Natural killer cell (primary cell): ENCODE measurements around the gene MRPL36. TPM values are rescaled to one million over a fixed set of nuclear protein-coding genes. Genes with fewer than 3 reads are reported as not detected.

Experiments used
- ATAC-seq, 3 donors: fragments of 150-1000 bp in 2 of 3; fragments of 200-7000 bp in 1 of 3; cut with Tn5 transposase; 1 replicate in 1 of 3; 2 replicates in 2 of 3; pipeline ENCODE4 v1.10.0; 2021; ENCODE audit warnings: mild to moderate bottlenecking in 2 of 3, moderate library complexity in 2 of 3
- DNase-seq, 2 donors: peaks; one replicate each; pipeline versions ENCODE4 v3.0.0 to v3.0.0-alpha.2; 2013 to 2021; ENCODE audit warnings: mixed read lengths in 1 of 2
- H3K27ac ChIP-seq: one replicate; pipeline ENCODE4 v1.5.1; 2013; ENCODE audit warnings: mild to moderate bottlenecking, low read length
- H3K27me3 ChIP-seq: one replicate; pipeline ENCODE4 v1.6.1; 2013; ENCODE audit warnings: low read length; ENCODE audit not compliant: control insufficient read depth, insufficient read depth
- H3K36me3 ChIP-seq: one replicate; pipeline ENCODE4 v1.6.1; 2013; ENCODE audit warnings: low read length; ENCODE audit not compliant: control insufficient read depth, insufficient read depth
- H3K4me1 ChIP-seq: one replicate; pipeline ENCODE4 v1.6.1; 2013; ENCODE audit warnings: low read length; ENCODE audit not compliant: control insufficient read depth, insufficient read depth
- H3K4me3 ChIP-seq: one replicate; pipeline ENCODE4 v1.5.1; 2013; ENCODE audit warnings: low read length
- H3K9me3 ChIP-seq: one replicate; pipeline ENCODE4 v1.6.1; 2013; ENCODE audit warnings: low read length; ENCODE audit not compliant: control insufficient read depth, insufficient read depth
- H3K27ac Mint-ChIP-seq, 2 donors: one replicate each; pipeline ENCODE4 v1.8.0; 2022; ENCODE audit warnings: mild to moderate bottlenecking in 2 of 2, mixed read lengths in 2 of 2, moderate library complexity in 1 of 2
- H3K27me3 Mint-ChIP-seq, 2 donors: one replicate each; pipeline ENCODE4 v1.8.0; 2022; ENCODE audit warnings: low read depth in 2 of 2, mixed read lengths in 2 of 2
- H3K36me3 Mint-ChIP-seq: one replicate; pipeline ENCODE4 v1.8.0; 2022; ENCODE audit warnings: mixed read lengths
- H3K4me1 Mint-ChIP-seq, 2 donors: one replicate each; pipeline ENCODE4 v1.8.0; 2022; ENCODE audit warnings: mixed read lengths in 2 of 2
- H3K4me3 Mint-ChIP-seq: one replicate; pipeline ENCODE4 v1.8.0; 2022; ENCODE audit warnings: mild to moderate bottlenecking, moderate library complexity, mixed read lengths
- H3K9me3 Mint-ChIP-seq, 2 donors: one replicate each; pipeline ENCODE4 v1.8.0; 2022; ENCODE audit warnings: mixed read lengths in 2 of 2
- WGBS: methylation state at CpG from one replicate; pipeline ENCODE4 v1.1.7; 2013; ENCODE audit warnings: missing lambda C conversion rate; ENCODE audit not compliant: insufficient coverage; 5-methylcytosine and 5-hydroxymethylcytosine counted together
- intact Hi-C: fragments of 100-400 bp; cut with micrococcal nuclease; formaldehyde crosslinking; loops from one replicate; pipeline ENCODE4 v1.14.2; 2022
- total RNA-seq, 4 donors: library from RNA; stranded (reverse); fragments of 120-200 nt in 1 of 4; gene quantifications; one replicate each; pipeline versions ENCODE4 v1.2.3 to v1.2.4, GENCODE V29; 2013 to 2022
- TF ChIP-seq, protein P1 (sequence below): fragments of 200-600 bp; IDR thresholded peaks from one replicate; pipeline ENCODE4 v1.8.0; 2022; ENCODE audit warnings: antibody characterized with exemption

MRPL36 gene
- total RNA-seq, 3 donors from 2014 or later (not counting 1 experiment from before 2014, with no cell fraction given): 14.1 to 21.2 (median 17.1) TPM

DNA sequence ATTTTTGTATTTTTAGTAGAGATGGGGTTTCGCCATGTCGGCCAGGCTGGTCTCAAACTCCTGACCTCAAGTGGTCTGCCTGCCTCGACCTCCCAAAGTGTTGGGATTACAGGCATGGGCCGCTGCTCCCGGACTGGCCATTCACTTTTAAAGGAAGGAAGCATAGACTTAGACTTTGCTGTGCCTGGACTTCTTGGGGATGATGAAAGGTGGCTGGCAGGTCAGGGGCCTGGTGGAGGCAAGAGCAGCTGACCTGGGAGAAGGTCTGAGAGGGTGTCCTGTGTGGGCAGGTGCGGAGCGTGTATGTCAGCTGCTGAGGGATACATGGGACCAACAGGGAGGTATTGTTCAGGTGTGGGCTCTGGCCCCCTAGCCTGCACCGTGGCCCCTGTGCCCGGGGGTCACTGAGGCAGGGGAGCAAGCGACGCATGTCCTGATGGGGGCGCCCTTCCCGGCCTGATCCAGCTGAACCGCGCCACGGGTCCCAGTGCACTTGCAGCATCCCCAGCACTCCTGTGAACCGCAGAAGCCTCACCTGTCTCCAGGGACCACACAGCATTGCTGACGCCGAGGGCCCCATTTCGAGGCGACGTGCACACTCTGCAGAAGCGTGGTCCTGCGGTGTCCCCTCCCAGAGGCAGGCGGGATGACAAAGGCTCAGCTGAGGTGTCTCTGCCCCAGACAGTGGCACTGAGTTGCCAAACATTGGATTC, 24.6 kb upstream of the MRPL36 start:
- no peaks in the 10 kb centered on the region for H3K36me3 Mint-ChIP-seq
- 97% methylated on average over 25 of the region's 25 CpGs for WGBS

DNA sequence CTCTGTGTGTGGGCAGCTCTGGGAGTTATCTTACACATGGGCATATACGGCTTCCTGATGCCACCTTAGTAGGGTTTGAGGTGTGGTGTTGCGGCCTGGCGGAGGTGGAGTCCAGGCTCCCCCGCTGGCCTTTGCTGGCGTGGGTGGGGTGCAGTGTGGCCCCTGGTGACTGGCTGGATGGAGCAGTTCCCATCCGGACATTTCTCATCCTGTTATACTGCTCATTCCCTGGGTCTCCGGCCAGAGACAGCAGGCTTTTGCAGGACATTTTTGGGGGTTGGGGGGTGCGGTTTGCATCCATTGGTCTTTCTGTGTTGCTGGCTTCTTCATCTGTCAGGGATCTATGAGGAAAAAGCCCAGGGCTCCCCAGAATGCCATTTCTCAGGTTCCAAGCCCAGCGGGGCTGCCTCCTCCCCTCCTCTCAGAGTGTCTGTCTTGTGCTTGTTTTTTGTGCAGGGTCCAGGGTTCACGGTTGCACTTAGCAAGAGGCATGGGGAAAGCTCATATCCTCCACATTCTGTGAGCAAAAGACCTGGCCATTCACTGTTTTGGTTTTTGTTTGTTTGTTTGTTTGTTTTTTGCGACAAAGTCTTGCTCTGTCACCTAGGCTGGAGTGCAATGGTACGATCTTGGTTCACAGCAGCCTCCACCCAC, 23.9 kb upstream of the MRPL36 start:
- Histone ChIP-seq H3K27me3 (no peaks in the 10 kb centered on the region), H3K27ac (no peak overlapping the region), H3K4me1 (no peaks in the 10 kb centered on the region), H3K36me3 (peaks cover 25% of the 10 kb centered on the region), H3K9me3 (no peaks in the 10 kb centered on the region), H3K4me3 (no peak overlapping the region)
- Mint-ChIP-seq H3K4me1 (peaks cover 0 to 13% of the 10 kb centered on the region in 2 donors), H3K27me3 (no peaks in the 10 kb centered on the region), H3K9me3 (no peaks in the 10 kb centered on the region), H3K4me3 (no peak overlapping the region), H3K27ac (no peak overlapping the region), H3K36me3 (peaks cover 5% of the 10 kb centered on the region)
- intact Hi-C loops: no loop called here
- 98% methylated on average over 12 of the region's 12 CpGs for WGBS
- DNase-seq: no peak
- TF ChIP-seq, protein P1, sequence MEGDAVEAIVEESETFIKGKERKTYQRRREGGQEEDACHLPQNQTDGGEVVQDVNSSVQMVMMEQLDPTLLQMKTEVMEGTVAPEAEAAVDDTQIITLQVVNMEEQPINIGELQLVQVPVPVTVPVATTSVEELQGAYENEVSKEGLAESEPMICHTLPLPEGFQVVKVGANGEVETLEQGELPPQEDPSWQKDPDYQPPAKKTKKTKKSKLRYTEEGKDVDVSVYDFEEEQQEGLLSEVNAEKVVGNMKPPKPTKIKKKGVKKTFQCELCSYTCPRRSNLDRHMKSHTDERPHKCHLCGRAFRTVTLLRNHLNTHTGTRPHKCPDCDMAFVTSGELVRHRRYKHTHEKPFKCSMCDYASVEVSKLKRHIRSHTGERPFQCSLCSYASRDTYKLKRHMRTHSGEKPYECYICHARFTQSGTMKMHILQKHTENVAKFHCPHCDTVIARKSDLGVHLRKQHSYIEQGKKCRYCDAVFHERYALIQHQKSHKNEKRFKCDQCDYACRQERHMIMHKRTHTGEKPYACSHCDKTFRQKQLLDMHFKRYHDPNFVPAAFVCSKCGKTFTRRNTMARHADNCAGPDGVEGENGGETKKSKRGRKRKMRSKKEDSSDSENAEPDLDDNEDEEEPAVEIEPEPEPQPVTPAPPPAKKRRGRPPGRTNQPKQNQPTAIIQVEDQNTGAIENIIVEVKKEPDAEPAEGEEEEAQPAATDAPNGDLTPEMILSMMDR: no peak
- no peak for ATAC-seq

More for the DNA sequence above, 24.6 kb upstream of the MRPL36 start:
- H3K36me3 ChIP-seq: peaks cover 23% of the 10 kb centered on the region
- intact Hi-C loops: no loop called here
- H3K4me3 ChIP-seq: no peak overlapping the region
- Mint-ChIP-seq H3K4me3 (no peak overlapping the region), H3K27me3 (no peaks in the 10 kb centered on the region), H3K4me1 (peaks cover 0 to 13% of the 10 kb centered on the region in 2 donors), H3K27ac (no peak overlapping the region), H3K9me3 (no peaks in the 10 kb centered on the region)
- DNase-seq: no peak
- no peaks in the 10 kb centered on the region for H3K4me1 ChIP-seq
- H3K9me3 ChIP-seq: no peaks in the 10 kb centered on the region
- TF ChIP-seq, protein P1: no peak
- no peak overlapping the region for H3K27ac ChIP-seq
- no peaks in the 10 kb centered on the region for H3K27me3 ChIP-seq
- ATAC-seq: no peak

DNA sequence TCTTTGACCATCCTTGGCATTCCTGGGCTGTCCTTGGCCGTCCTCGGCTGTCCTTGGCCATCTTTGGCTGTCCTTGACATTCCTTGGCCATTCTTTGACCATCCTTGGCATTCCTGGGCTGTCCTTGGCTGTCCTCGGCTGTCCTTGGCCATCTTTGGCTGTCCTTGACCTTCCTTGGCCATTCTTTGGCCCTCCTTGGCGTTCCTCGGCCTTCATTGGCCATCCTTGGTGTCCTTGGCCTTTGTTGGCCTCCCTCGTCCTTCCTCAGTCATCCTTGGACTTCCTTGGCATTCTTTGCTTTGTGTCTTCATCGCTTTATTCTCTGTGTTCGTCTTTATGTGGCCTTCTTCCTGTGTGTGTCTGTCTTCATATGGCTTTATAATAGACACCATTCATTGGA, 22.2 kb upstream of the MRPL36 start:
- 98% methylated on average over 8 of the region's 8 CpGs for WGBS
- Mint-ChIP-seq H3K4me3 (no peak overlapping the region), H3K27ac (no peak overlapping the region), H3K27me3 (no peaks in the 10 kb centered on the region), H3K36me3 (peaks cover 9% of the 10 kb centered on the region), H3K9me3 (no peaks in the 10 kb centered on the region), H3K4me1 (peaks cover 0 to 7% of the 10 kb centered on the region in 2 donors)
- peaks cover 38% of the 10 kb centered on the region for H3K36me3 ChIP-seq
- no peaks in the 10 kb centered on the region for H3K27me3 ChIP-seq
- TF ChIP-seq, protein P1: no peak
- intact Hi-C loops: no loop called here
- no peaks in the 10 kb centered on the region for H3K9me3 ChIP-seq
- DNase-seq (no peak), ATAC-seq (no peak)
- H3K27ac ChIP-seq: no peak overlapping the region
- H3K4me1 ChIP-seq: no peaks in the 10 kb centered on the region
- H3K4me3 ChIP-seq: no peak overlapping the region
